ENCODE data around the gene DCTPP1.

The DCTPP1 gene

GRCh38 chr16:30407102-30407803, 22.6 kb downstream of the DCTPP1 start, which contains the start of gene ZNF771 (continued):
- no peak for TF ChIP-seq ZFP37 (tag by site-specific recombination; IDR thresholded peaks at IDR 0.05)
- peak; percentile 94 for TF ChIP-seq PATZ1 (tag by site-specific recombination; IDR thresholded peaks at IDR 0.05)
- no peak for TF ChIP-seq ZNF280C (tag by site-specific recombination; IDR thresholded peaks at IDR 0.05)
- no peak for TF ChIP-seq ZNF362 (tag by site-specific recombination; IDR thresholded peaks at IDR 0.05)
- peak; percentile 99 for TF ChIP-seq ZNF561 (tag by site-specific recombination; IDR thresholded peaks at IDR 0.05; ENCODE audit: borderline replicate concordance)
- peak; percentile 81 for TF ChIP-seq CTCF (tag by site-specific recombination; IDR thresholded peaks at IDR 0.05)
- TF ChIP-seq YY1 (tag by site-specific recombination; IDR thresholded peaks at IDR 0.05): peak; percentile 68; the same call in 1 of the 2 replicates
- TF ChIP-seq ZNF140 (tag by site-specific recombination; IDR thresholded peaks at IDR 0.05): no peak
- peak; percentile 88 for TF ChIP-seq ZNF366 (tag by site-specific recombination; conservative IDR thresholded peaks at IDR 0.05)
- TF ChIP-seq KLF10 (tag by site-specific recombination; IDR thresholded peaks at IDR 0.05): peak; percentile 100
- no peak for TF ChIP-seq ZNF174 (tag by site-specific recombination; IDR thresholded peaks at IDR 0.05)
- peak; percentile 30; the same call in 1 of the 2 replicates for TF ChIP-seq ZNF394 (tag by site-specific recombination; IDR thresholded peaks at IDR 0.05; ENCODE audit: borderline replicate concordance)
- TF ChIP-seq ZNF843 (tag by site-specific recombination; IDR thresholded peaks at IDR 0.05): peak; percentile 66; the same call in 1 of the 2 replicates
- TF ChIP-seq, protein P1, sequence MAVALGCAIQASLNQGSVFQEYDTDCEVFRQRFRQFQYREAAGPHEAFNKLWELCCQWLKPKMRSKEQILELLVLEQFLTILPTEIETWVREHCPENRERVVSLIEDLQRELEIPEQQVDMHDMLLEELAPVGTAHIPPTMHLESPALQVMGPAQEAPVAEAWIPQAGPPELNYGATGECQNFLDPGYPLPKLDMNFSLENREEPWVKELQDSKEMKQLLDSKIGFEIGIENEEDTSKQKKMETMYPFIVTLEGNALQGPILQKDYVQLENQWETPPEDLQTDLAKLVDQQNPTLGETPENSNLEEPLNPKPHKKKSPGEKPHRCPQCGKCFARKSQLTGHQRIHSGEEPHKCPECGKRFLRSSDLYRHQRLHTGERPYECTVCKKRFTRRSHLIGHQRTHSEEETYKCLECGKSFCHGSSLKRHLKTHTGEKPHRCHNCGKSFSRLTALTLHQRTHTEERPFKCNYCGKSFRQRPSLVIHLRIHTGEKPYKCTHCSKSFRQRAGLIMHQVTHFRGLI (tag by site-specific recombination; IDR thresholded peaks at IDR 0.05): peak; percentile 73
- TF ChIP-seq, protein P2, sequence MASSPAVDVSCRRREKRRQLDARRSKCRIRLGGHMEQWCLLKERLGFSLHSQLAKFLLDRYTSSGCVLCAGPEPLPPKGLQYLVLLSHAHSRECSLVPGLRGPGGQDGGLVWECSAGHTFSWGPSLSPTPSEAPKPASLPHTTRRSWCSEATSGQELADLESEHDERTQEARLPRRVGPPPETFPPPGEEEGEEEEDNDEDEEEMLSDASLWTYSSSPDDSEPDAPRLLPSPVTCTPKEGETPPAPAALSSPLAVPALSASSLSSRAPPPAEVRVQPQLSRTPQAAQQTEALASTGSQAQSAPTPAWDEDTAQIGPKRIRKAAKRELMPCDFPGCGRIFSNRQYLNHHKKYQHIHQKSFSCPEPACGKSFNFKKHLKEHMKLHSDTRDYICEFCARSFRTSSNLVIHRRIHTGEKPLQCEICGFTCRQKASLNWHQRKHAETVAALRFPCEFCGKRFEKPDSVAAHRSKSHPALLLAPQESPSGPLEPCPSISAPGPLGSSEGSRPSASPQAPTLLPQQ (tag by site-specific recombination; IDR thresholded peaks at IDR 0.05): peak; percentile 93
- TF ChIP-seq ZBTB17 (tag by site-specific recombination; IDR thresholded peaks at IDR 0.05): peak; percentile 97
- TF ChIP-seq ZNF555 (tag by site-specific recombination; conservative IDR thresholded peaks at IDR 0.05): no peak
- no peak for TF ChIP-seq GFI1B (tag by site-specific recombination; IDR thresholded peaks at IDR 0.05)
- TF ChIP-seq ZNF221 (tag by site-specific recombination; IDR thresholded peaks at IDR 0.05; ENCODE audit: borderline replicate concordance): no peak
- TF ChIP-seq PRDM10 (tag by site-specific recombination; IDR thresholded peaks at IDR 0.05): peak; percentile 75
- TF ChIP-seq ZNF148 (tag by site-specific recombination; IDR thresholded peaks at IDR 0.05; ENCODE audit: borderline replicate concordance): no peak
